ENCODE results near the gene NIN.

The NIN gene

GRCh38 chr14:50775357-50775756 lies 55.6 kb downstream of the NIN start:
- TF ChIP-seq CTCF (IDR thresholded peaks at IDR 0.05; ENCODE audit: extremely low read depth, insufficient read depth, missing control alignments): no peak
- in situ Hi-C loops (cut with MboI; ENCODE audit: low pct_unique_long_range_greater_than_20kb, low sequenced_read_pairs, unreplicated experiment): no loop called here
- DNase-seq (ENCODE audit: low spot score): no peak

GRCh38 chr14:50774542-50775267 lies 56.3 kb downstream of the NIN start:
- TF ChIP-seq CTCF (IDR thresholded peaks at IDR 0.05; ENCODE audit: extremely low read depth, insufficient read depth, missing control alignments): no peak
- DNase-seq (ENCODE audit: low spot score): no peak
- in situ Hi-C loops (cut with MboI; ENCODE audit: low pct_unique_long_range_greater_than_20kb, low sequenced_read_pairs, unreplicated experiment): no loop called here

GRCh38 chr14:50773632-50774541 lies 57.1 kb downstream of the NIN start:
- in situ Hi-C loops (cut with MboI; ENCODE audit: low pct_unique_long_range_greater_than_20kb, low sequenced_read_pairs, unreplicated experiment): no loop called here
- peak; percentile 75 for TF ChIP-seq CTCF (IDR thresholded peaks at IDR 0.05; ENCODE audit: extremely low read depth, insufficient read depth, missing control alignments)

GRCh38 chr14:50772412-50772811 lies 58.5 kb downstream of the NIN start:
- no peak for TF ChIP-seq CTCF (IDR thresholded peaks at IDR 0.05; ENCODE audit: extremely low read depth, insufficient read depth, missing control alignments)
- in situ Hi-C loops (cut with MboI; ENCODE audit: low pct_unique_long_range_greater_than_20kb, low sequenced_read_pairs, unreplicated experiment): no loop called here
- no peak for DNase-seq (ENCODE audit: low spot score)

More at GRCh38 chr14:50773632-50774541, 57.1 kb downstream of the NIN start:
- DNase-seq (ENCODE audit: low spot score): peak; percentile 39

GRCh38 chr14:50770586-50770985 lies 60.4 kb downstream of the NIN start:
- in situ Hi-C loops (cut with MboI; ENCODE audit: low pct_unique_long_range_greater_than_20kb, low sequenced_read_pairs, unreplicated experiment): no loop called here
- TF ChIP-seq CTCF (IDR thresholded peaks at IDR 0.05; ENCODE audit: extremely low read depth, insufficient read depth, missing control alignments): no peak
- DNase-seq (ENCODE audit: low spot score): no peak

- TF ChIP-seq CTCF (IDR thresholded peaks at IDR 0.05; ENCODE audit: extremely low read depth, insufficient read depth, missing control alignments): no peak
- DNase-seq (ENCODE audit: low spot score): no peak
- in situ Hi-C loops (cut with MboI; ENCODE audit: low pct_unique_long_range_greater_than_20kb, low sequenced_read_pairs, unreplicated experiment): no loop called here
Measured at GRCh38 chr14:50769863-50770500, 61.0 kb downstream of the NIN start.
